PC-3 (cell line): ENCODE measurements around the gene TMEM256.

Experiments used
- CTCF ChIP-seq: fragments of 300-600 bp; sonication (generic); conservative IDR thresholded peaks from 2 replicates; pipeline ENCODE4 v1.5.1; 2017; ENCODE audit warnings: antibody characterized with exemption, low read depth, mild to moderate bottlenecking, low read length
- EZH2 ChIP-seq: fragments of 300-600 bp; sonication (generic); IDR thresholded peaks from one replicate; pipeline ENCODE4 v1.6.1; 2017; ENCODE audit warnings: antibody characterized with exemption, mild to moderate bottlenecking, low read length; ENCODE audit not compliant: unreplicated experiment

GRCh38 chr17:7436556-7437368 lies 32.9 kb upstream of the TMEM256 start:
- TF ChIP-seq CTCF (peak; percentile 70), EZH2 (no peak)
